K562 (cell line): ENCODE data around the gene PTP4A2. TPM values are rescaled to one million over a fixed set of nuclear protein-coding genes. Genes with fewer than 3 reads are reported as not detected.

Experiments
- BCL6 ChIP-seq: fragments of 250-450 bp; sonication (Bioruptor Pico); IDR thresholded peaks from 2 replicates; pipeline ENCODE4 v1.4.0; 2020
- BRD9 ChIP-seq: fragments of 450-650 bp; IDR thresholded peaks from 2 replicates; pipeline ENCODE4 v1.6.1; 2018; ENCODE audit warnings: low read depth; ENCODE audit not compliant: partially characterized antibody
- ELF2 ChIP-seq: fragments of 250-450 bp; sonication (Bioruptor Pico); IDR thresholded peaks from 2 replicates; pipeline ENCODE4 v1.5.0; 2021; ENCODE audit warnings: mild to moderate bottlenecking
- POLR2G ChIP-seq: fragments of 200-400 bp; formaldehyde crosslinking; IDR thresholded peaks from 2 replicates; pipeline ENCODE4 v1.6.1; 2017; ENCODE audit warnings: low read depth, mild to moderate bottlenecking, antibody characterized with exemption, low read length, moderate library complexity
- TEAD1 ChIP-seq, 2 experiments: fragments of 450-650 bp in 1 of 2; sonication (generic) in 1 of 2; formaldehyde crosslinking; IDR thresholded peaks; 2 replicates each; pipeline versions ENCODE4 v1.4.0 to v1.8.0; 2020 to 2022; ENCODE audit warnings: mild to moderate bottlenecking in 2 of 2, missing genetic modification reagents in 1 of 2
- ZNF324 ChIP-seq: fragments of 250-450 bp; sonication (Bioruptor Pico); IDR thresholded peaks from 2 replicates; pipeline ENCODE4 v1.4.0; 2020; ENCODE audit warnings: mild to moderate bottlenecking
- ZNF717 ChIP-seq: fragments of 250-450 bp; sonication (Bioruptor Pico); IDR thresholded peaks from 2 replicates; pipeline ENCODE4 v1.5.0; 2021
- ZNF785 ChIP-seq: fragments of 250-450 bp; sonication (Bioruptor Pico); IDR thresholded peaks from 2 replicates; pipeline ENCODE4 v1.4.0; 2020; ENCODE audit warnings: mild to moderate bottlenecking
- polyA plus RNA-seq, 8 experiments: library from polyadenylated mRNA; depleted of rRNA in 4 of 8; stranded (reverse) in 5 of 8; unstranded in 3 of 8; fragments of >200 nt; fragmentation: Nextera tagmentation in 2 of 8; fragmentation: Illumina TruSeq in 1 of 8; extraction: Ambion mirVana in 2 of 8; extraction: Trizol in 1 of 8; gene quantifications; 2 replicates each; pipeline versions ENCODE4 v1.2.1 to v1.2.3, GENCODE V29; 2011 to 2014; ENCODE audit warnings: inconsistent platforms in 1 of 8, missing spikeins in 1 of 8
- total RNA-seq, 7 experiments: library from RNA; depleted of rRNA in 6 of 7; stranded (reverse); fragments of >200 nt in 6 of 7; fragmentation: Illumina TruSeq in 2 of 7; extraction: Trizol in 2 of 7; gene quantifications; 2 replicates each; pipeline versions ENCODE4 v1.2.1 to v1.2.3, GENCODE V29; 2011 to 2021; ENCODE audit warnings: low replicate concordance in 1 of 7
- TF ChIP-seq, protein P1 (sequence below): fragments of 450-650 bp; formaldehyde crosslinking; IDR thresholded peaks from 2 replicates; pipeline ENCODE4 v1.4.0; 2022; ENCODE audit warnings: missing genetic modification characterization
- TF ChIP-seq, protein P2 (sequence below): fragments of 450-650 bp; IDR thresholded peaks from 2 replicates; pipeline ENCODE4 v1.6.1; 2016; ENCODE audit warnings: low read depth
- TF ChIP-seq, protein P3 (sequence below), 2 experiments: fragments of 450-650 bp in 1 of 2; sonication (generic) in 1 of 2; formaldehyde crosslinking in 1 of 2; IDR thresholded peaks in 1 of 2; conservative IDR thresholded peaks in 1 of 2; 2 replicates each; pipeline versions ENCODE4 v1.6.1 to v1.8.1; 2016 to 2023; ENCODE audit warnings: mild to moderate bottlenecking in 2 of 2, moderate library complexity in 2 of 2, inconsistent platforms in 1 of 2, missing genetic modification reagents in 1 of 2

Gene PTP4A2
- total and polyA plus RNA-seq, 9 of the 15 experiments (the other 6 are each of a cell fraction or from before 2014, with no cell fraction given): 197 to 870 (median 480) TPM

DNA sequence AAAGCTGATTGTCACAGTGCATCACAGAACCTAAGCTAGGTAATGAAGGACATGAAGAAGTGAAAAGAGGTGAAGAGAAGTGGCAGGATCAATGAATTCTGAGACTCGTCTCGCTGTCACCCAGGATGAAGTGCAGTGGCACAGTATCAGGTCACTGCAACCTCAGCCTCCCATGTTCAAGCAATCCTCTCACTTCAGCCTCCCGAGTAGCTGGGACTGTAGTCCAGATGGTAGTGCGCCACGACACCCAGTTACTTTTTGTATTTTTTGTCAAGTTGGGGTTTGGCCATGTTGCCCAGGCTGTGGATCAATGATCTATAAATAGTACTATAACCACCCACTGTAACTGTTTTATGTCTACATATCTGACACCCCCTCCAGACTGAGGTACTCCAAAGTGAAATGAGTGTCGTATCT, 33.1 kb downstream of the PTP4A2 start (continued):
- no peak for TF ChIP-seq ZNF785 (CRISPR knock-in tag)
- peak; percentile 66 for TF ChIP-seq POLR2G
- no peak for TF ChIP-seq ZNF324
- TF ChIP-seq, protein P1, sequence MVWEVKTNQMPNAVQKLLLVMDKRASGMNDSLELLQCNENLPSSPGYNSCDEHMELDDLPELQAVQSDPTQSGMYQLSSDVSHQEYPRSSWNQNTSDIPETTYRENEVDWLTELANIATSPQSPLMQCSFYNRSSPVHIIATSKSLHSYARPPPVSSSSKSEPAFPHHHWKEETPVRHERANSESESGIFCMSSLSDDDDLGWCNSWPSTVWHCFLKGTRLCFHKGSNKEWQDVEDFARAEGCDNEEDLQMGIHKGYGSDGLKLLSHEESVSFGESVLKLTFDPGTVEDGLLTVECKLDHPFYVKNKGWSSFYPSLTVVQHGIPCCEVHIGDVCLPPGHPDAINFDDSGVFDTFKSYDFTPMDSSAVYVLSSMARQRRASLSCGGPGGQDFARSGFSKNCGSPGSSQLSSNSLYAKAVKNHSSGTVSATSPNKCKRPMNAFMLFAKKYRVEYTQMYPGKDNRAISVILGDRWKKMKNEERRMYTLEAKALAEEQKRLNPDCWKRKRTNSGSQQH: peak; percentile 50; the same call in 1 of the 2 replicates
- TF ChIP-seq, protein P2, sequence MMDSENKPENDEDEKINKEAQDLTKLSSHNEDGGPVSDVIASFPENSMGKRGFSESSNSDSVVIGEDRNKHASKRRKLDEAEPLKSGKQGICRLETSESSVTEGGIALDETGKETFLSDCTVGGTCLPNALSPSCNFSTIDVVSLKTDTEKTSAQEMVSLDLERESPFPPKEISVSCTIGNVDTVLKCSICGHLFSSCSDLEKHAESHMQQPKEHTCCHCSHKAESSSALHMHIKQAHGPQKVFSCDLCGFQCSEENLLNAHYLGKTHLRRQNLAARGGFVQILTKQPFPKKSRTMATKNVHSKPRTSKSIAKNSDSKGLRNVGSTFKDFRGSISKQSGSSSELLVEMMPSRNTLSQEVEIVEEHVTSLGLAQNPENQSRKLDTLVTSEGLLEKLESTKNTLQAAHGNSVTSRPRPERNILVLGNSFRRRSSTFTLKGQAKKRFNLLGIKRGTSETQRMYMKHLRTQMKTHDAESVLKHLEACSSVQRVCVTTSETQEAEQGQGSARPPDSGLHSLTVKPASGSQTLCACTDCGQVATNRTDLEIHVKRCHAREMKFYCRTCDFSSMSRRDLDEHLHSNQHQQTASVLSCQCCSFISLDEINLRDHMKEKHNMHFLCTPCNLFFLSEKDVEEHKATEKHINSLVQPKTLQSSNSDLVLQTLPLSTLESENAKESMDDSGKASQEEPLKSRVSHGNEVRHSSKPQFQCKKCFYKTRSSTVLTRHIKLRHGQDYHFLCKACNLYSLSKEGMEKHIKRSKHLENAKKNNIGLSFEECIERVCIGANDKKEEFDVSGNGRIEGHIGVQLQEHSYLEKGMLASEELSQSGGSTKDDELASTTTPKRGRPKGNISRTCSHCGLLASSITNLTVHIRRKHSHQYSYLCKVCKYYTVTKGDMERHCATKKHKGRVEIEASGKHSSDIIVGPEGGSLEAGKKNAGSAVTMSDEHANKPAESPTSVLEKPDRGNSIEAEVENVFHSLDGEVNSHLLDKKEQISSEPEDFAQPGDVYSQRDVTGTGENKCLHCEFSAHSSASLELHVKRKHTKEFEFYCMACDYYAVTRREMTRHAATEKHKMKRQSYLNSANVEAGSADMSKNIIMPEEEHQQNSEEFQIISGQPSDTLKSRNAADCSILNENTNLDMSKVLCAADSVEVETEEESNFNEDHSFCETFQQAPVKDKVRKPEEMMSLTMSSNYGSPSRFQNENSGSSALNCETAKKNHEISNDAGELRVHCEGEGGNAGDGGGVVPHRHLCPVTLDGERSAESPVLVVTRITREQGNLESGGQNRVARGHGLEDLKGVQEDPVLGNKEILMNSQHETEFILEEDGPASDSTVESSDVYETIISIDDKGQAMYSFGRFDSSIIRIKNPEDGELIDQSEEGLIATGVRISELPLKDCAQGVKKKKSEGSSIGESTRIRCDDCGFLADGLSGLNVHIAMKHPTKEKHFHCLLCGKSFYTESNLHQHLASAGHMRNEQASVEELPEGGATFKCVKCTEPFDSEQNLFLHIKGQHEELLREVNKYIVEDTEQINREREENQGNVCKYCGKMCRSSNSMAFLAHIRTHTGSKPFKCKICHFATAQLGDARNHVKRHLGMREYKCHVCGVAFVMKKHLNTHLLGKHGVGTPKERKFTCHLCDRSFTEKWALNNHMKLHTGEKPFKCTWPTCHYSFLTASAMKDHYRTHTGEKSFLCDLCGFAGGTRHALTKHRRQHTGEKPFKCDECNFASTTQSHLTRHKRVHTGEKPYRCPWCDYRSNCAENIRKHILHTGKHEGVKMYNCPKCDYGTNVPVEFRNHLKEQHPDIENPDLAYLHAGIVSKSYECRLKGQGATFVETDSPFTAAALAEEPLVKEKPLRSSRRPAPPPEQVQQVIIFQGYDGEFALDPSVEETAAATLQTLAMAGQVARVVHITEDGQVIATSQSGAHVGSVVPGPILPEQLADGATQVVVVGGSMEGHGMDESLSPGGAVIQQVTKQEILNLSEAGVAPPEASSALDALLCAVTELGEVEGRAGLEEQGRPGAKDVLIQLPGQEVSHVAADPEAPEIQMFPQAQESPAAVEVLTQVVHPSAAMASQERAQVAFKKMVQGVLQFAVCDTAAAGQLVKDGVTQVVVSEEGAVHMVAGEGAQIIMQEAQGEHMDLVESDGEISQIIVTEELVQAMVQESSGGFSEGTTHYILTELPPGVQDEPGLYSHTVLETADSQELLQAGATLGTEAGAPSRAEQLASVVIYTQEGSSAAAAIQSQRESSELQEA: no peak
- no peak for TF ChIP-seq BCL6
- TF ChIP-seq, protein P3, sequence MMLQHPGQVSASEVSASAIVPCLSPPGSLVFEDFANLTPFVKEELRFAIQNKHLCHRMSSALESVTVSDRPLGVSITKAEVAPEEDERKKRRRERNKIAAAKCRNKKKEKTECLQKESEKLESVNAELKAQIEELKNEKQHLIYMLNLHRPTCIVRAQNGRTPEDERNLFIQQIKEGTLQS (IDR thresholded peaks at IDR 0.05): no peak
- TF ChIP-seq, protein P3 (CRISPR knock-in tag; conservative IDR thresholded peaks at IDR 0.05): no peak
- TF ChIP-seq BRD9: no peak
- TF ChIP-seq ELF2: 0 out of 2 replicates have a peak, but pooled peaks have one; percentile 45
- 0 out of 4 replicates have a peak, but pooled peaks of 1 of the 2 experiments have one; percentile 26 for TF ChIP-seq TEAD1 (CRISPR knock-in tag; IDR thresholded peaks at IDR 0.05)
- TF ChIP-seq ZNF717 (CRISPR knock-in tag): 0 out of 2 replicates have a peak, but pooled peaks have one; percentile 23
